Measurements from ENCODE around the gene UGT1A8. TPM values are rescaled to one million over a fixed set of nuclear protein-coding genes. Genes with fewer than 3 reads are reported as not detected.

Gene UGT1A8
- total and polyA plus RNA-seq, 9 of the 15 experiments (the other 6 are each of a cell fraction or from before 2014, with no cell fraction given), result 0.04 TPM; not detected in 8

- Histone ChIP-seq H3K9me1 (ENCODE audit: control insufficient read depth, insufficient read depth, low read length) (no peaks in the 10 kb centered on the region), H3K4me1 (replicated peaks in 1 of 2; ENCODE audit: control insufficient read depth in 2 of 2, insufficient read depth in 2 of 2, low read length in 2 of 2) (no peaks in the 10 kb centered on the region), H3K27me3 (ENCODE audit: control insufficient read depth in 2 of 2, insufficient read depth in 2 of 2, low read length in 2 of 2) (peaks cover 0 to 8% of the 10 kb centered on the region in 2 experiments; a peak in 3 of 5 replicates), H3K36me3 (ENCODE audit: control insufficient read depth, insufficient read depth, low read length) (no peaks in the 10 kb centered on the region), H3K9ac (ENCODE audit: insufficient read depth in 1 of 2, low read depth in 2 of 2, low read length in 2 of 2) (no peak overlapping the region), H3K79me2 (ENCODE audit: control insufficient read depth, insufficient read depth, low read length) (no peaks in the 10 kb centered on the region), H3K9me3 (replicated peaks; ENCODE audit: control insufficient read depth, insufficient read depth, low read depth, low read length) (no peaks in the 10 kb centered on the region), H2AFZ (ENCODE audit: low read depth, low read length) (no peak overlapping the region), H3K4me2 (ENCODE audit: insufficient read depth, low read length) (no peak overlapping the region), H3K4me3 (no peak overlapping the region), H4K20me1 (replicated peaks; ENCODE audit: control insufficient read depth, insufficient read depth, low read length) (no peaks in the 10 kb centered on the region; the same call in 1 of the 2 replicates), H3K27ac (ENCODE audit: extremely low read depth, low read depth, low read length) (no peak overlapping the region)
- POLR2A ChIA-PET, result interaction anchor here (1.8 kb wide), 1 partner anchor 10 kb away, joined by 5 read pairs; no protein-coding TSS in a partner anchor
- CTCF ChIA-PET (ENCODE audit: low intra/inter-chr PET ratio), result no interaction called here
- intact Hi-C loops (cut with micrococcal nuclease) (no loop called here), in situ Hi-C loops (cut with MboI) (no loop called here)
- 0% methylated on average over 4 of the region's 4 CpGs for WGBS (ENCODE audit: insufficient coverage, low coverage, missing lambda C conversion rate)
- FAIRE-seq, result no peak
- ATAC-seq, result no peak
- TF ChIP-seq PBX2 (CRISPR knock-in tag; IDR thresholded peaks at IDR 0.05; ENCODE audit: low read depth), result no peak
- TF ChIP-seq PBX2 (tag; conservative IDR thresholded peaks at IDR 0.05; ENCODE audit: low read depth), result no peak
- TF ChIP-seq STAT5A (IDR thresholded peaks at IDR 0.05; ENCODE audit: borderline replicate concordance, low read length), result no peak
- no peak for TF ChIP-seq ZNF274 (IDR thresholded peaks at IDR 0.05; ENCODE audit: borderline replicate concordance, low read depth, low read length)
- no peak for TF ChIP-seq ILK (tag; IDR thresholded peaks at IDR 0.05; ENCODE audit: borderline replicate concordance, low read depth)
- TF ChIP-seq SP2 (IDR thresholded peaks at IDR 0.05; ENCODE audit: extremely low read depth, low read depth, low read length, poor library complexity, severe bottlenecking), result no peak
- TF ChIP-seq WHSC1 (IDR thresholded peaks at IDR 0.05; ENCODE audit: low read length), result no peak
- TF ChIP-seq ZNF134 (CRISPR knock-in tag; conservative IDR thresholded peaks at IDR 0.05), result no peak
- no peak for TF ChIP-seq ZNF280A (IDR thresholded peaks at IDR 0.05; ENCODE audit: low read depth, partially characterized antibody)
- no peak for TF ChIP-seq FOXP1 (CRISPR knock-in tag; IDR thresholded peaks at IDR 0.05)
- DNase-seq (ENCODE audit: extremely low read depth in 1 of 4, low spot score in 3 of 4), result no peak
- no TSS peak for BruUV-seq (replicated peaks)
These were observed 73.0 kb downstream of the UGT1A8 start for GRCh38 chr2:233690444-233690843.
